H9 (cell line): ENCODE data around the gene GPR161. TPM values are rescaled to one million over a fixed set of nuclear protein-coding genes. Genes with fewer than 3 reads are reported as not detected.

Experiments
- DNase-seq: peaks from one replicate; pipeline ENCODE4 v3.0.0-alpha.2; 2017
- H2AFZ ChIP-seq: one replicate; pipeline ENCODE4 v1.6.1; 2013; ENCODE audit warnings: mild to moderate bottlenecking, low read length, control low read depth, moderate library complexity
- H2AK5ac ChIP-seq: 2 replicates; pipeline ENCODE4 v1.6.1; 2013; ENCODE audit warnings: low read length, control low read depth, mixed read lengths; ENCODE audit not compliant: insufficient read length
- H2BK120ac ChIP-seq: one replicate; pipeline ENCODE4 v1.6.1; 2013; ENCODE audit warnings: low read depth, mild to moderate bottlenecking, low read length, control low read depth, inconsistent platforms; ENCODE audit not compliant: poor library complexity, severe bottlenecking
- H2BK12ac ChIP-seq: 2 replicates; pipeline ENCODE4 v1.6.1; 2013; ENCODE audit warnings: low read length, control low read depth, mixed read lengths, low read depth; ENCODE audit not compliant: insufficient read length
- H2BK15ac ChIP-seq: 2 replicates; pipeline ENCODE4 v1.6.1; 2013; ENCODE audit warnings: low read depth, low read length, control low read depth
- H2BK20ac ChIP-seq: one replicate; pipeline ENCODE4 v1.6.1; 2013; ENCODE audit warnings: low read depth, mild to moderate bottlenecking, low read length, control low read depth, inconsistent platforms; ENCODE audit not compliant: poor library complexity, severe bottlenecking
- H2BK5ac ChIP-seq: 2 replicates; pipeline ENCODE4 v1.6.1; 2013; ENCODE audit warnings: low read length, control low read depth, mixed read lengths; ENCODE audit not compliant: insufficient read length
- H3K14ac ChIP-seq: 2 replicates; pipeline ENCODE4 v1.6.1; 2013; ENCODE audit warnings: low read length, control low read depth; ENCODE audit not compliant: insufficient read depth
- H3K18ac ChIP-seq: 2 replicates; pipeline ENCODE4 v1.6.1; 2013; ENCODE audit warnings: low read depth, mild to moderate bottlenecking, mixed read lengths, low read length, control low read depth; ENCODE audit not compliant: insufficient read length
- H3K23ac ChIP-seq: 2 replicates; pipeline ENCODE4 v1.6.1; 2013; ENCODE audit warnings: low read length, control low read depth, mixed read lengths, low read depth; ENCODE audit not compliant: insufficient read length
- H3K23me2 ChIP-seq: 2 replicates; pipeline ENCODE4 v1.6.1; 2013; ENCODE audit warnings: low read depth, mild to moderate bottlenecking, mixed read lengths, low read length, control low read depth; ENCODE audit not compliant: insufficient read length, poor library complexity, severe bottlenecking
- H3K27ac ChIP-seq: 2 replicates; pipeline ENCODE4 v1.5.1; 2013; ENCODE audit warnings: low read length, control low read depth, mixed read lengths, low read depth; ENCODE audit not compliant: insufficient read length
- H3K27me3 ChIP-seq: 2 replicates; pipeline ENCODE4 v1.6.1; 2013; ENCODE audit warnings: low read length, control low read depth, inconsistent platforms; ENCODE audit not compliant: insufficient read depth
- H3K4ac ChIP-seq: 2 replicates; pipeline ENCODE4 v1.6.1; 2013; ENCODE audit warnings: low read depth, mild to moderate bottlenecking, control low read depth, inconsistent platforms, low read length, moderate library complexity
- H3K4me1 ChIP-seq: 2 replicates; pipeline ENCODE4 v1.6.1; 2013; ENCODE audit warnings: low read length, control low read depth, inconsistent platforms; ENCODE audit not compliant: insufficient read depth
- H3K4me2 ChIP-seq: 2 replicates; pipeline ENCODE4 v1.6.1; 2013; ENCODE audit warnings: low read length, control low read depth, mixed read lengths; ENCODE audit not compliant: insufficient read length, insufficient read depth
- H3K56ac ChIP-seq: 2 replicates; pipeline ENCODE4 v1.6.1; 2013; ENCODE audit warnings: low read depth, mild to moderate bottlenecking, mixed read lengths, low read length, control low read depth; ENCODE audit not compliant: insufficient read length
- H3K79me1 ChIP-seq: 2 replicates; pipeline ENCODE4 v1.6.1; 2013; ENCODE audit warnings: low read depth, mild to moderate bottlenecking, moderate library complexity, low read length, control low read depth, inconsistent platforms; ENCODE audit not compliant: insufficient read depth, poor library complexity, severe bottlenecking
- H3K79me2 ChIP-seq: 2 replicates; pipeline ENCODE4 v1.6.1; 2013; ENCODE audit warnings: low read length, control low read depth, inconsistent platforms; ENCODE audit not compliant: insufficient read depth
- H3K9ac ChIP-seq: 2 replicates; pipeline ENCODE4 v1.6.1; 2013; ENCODE audit warnings: low read length, control low read depth, mixed read lengths; ENCODE audit not compliant: insufficient read length; ENCODE audit errors: extremely low read depth
- H3K9me3 ChIP-seq: one replicate; pipeline ENCODE4 v1.6.1; 2013; ENCODE audit warnings: low read depth, low read length, inconsistent platforms; ENCODE audit not compliant: control insufficient read depth
- H3T11ph ChIP-seq: one replicate; pipeline ENCODE4 v1.6.1; 2013; ENCODE audit warnings: mild to moderate bottlenecking, low read length, control low read depth, inconsistent platforms
- H4K20me1 ChIP-seq: one replicate; pipeline ENCODE4 v1.6.1; 2013; ENCODE audit not compliant: control insufficient read depth, insufficient read length, insufficient read depth
- H4K5ac ChIP-seq: 2 replicates; pipeline ENCODE4 v1.6.1; 2013; ENCODE audit warnings: low read depth, mild to moderate bottlenecking, mixed read lengths, low read length, control low read depth; ENCODE audit not compliant: insufficient read length
- H4K8ac ChIP-seq: replicated peaks from 2 replicates; pipeline ENCODE4 v1.6.1; 2013; ENCODE audit warnings: low read length, control low read depth, mixed read lengths, low read depth; ENCODE audit not compliant: insufficient read length
- H4K91ac ChIP-seq: 2 replicates; pipeline ENCODE4 v1.6.1; 2013; ENCODE audit warnings: low read depth, mild to moderate bottlenecking, moderate library complexity, mixed read lengths, low read length, control low read depth; ENCODE audit not compliant: insufficient read length
- H3K27ac Mint-ChIP-seq, 3 experiments: 2 replicates in 2 of 3; 3 replicates in 1 of 3; pipeline ENCODE4 v1.8.0; 2020 to 2021; ENCODE audit warnings: mixed read lengths in 3 of 3, mild to moderate bottlenecking in 1 of 3, moderate library complexity in 1 of 3
- H3K27me3 Mint-ChIP-seq: 2 replicates; pipeline ENCODE4 v1.8.0; 2021; ENCODE audit warnings: low read depth, mild to moderate bottlenecking, moderate library complexity, mixed read lengths
- H3K36me3 Mint-ChIP-seq, 3 experiments: 2 replicates in 2 of 3; 3 replicates in 1 of 3; pipeline ENCODE4 v1.8.0; 2020 to 2021; ENCODE audit warnings: low read depth in 3 of 3, mixed read lengths in 3 of 3; ENCODE audit not compliant: insufficient read depth in 1 of 3
- H3K4me1 Mint-ChIP-seq, 2 experiments: 2 replicates each; pipeline ENCODE4 v1.8.0; 2020; ENCODE audit warnings: mixed read lengths in 2 of 2
- H3K4me3 Mint-ChIP-seq, 2 experiments: 2 replicates in 1 of 2; 3 replicates in 1 of 2; pipeline ENCODE4 v1.8.0; 2020 to 2021; ENCODE audit warnings: mild to moderate bottlenecking in 2 of 2, mixed read lengths in 2 of 2, moderate library complexity in 1 of 2
- H3K9me3 Mint-ChIP-seq, 2 experiments: 2 replicates in 1 of 2; 3 replicates in 1 of 2; pipeline ENCODE4 v1.8.0; 2020; ENCODE audit warnings: mild to moderate bottlenecking in 2 of 2, mixed read lengths in 2 of 2, moderate library complexity in 1 of 2
- WGBS: extraction: QIAGEN DNeasy Blood & Tissue Kit; methylation state at CpG from one replicate; pipeline ENCODE4 v1.1.7; 2013; ENCODE audit warnings: missing lambda C conversion rate, low lambda C conversion rate, mixed read lengths; ENCODE audit not compliant: insufficient read length; ENCODE audit errors: extremely low coverage; 5-methylcytosine and 5-hydroxymethylcytosine counted together
- total RNA-seq: library from RNA; stranded (reverse); gene quantifications from 2 replicates; pipeline ENCODE4 v1.2.1, GENCODE V29; 2021
- TF ChIP-seq, protein P1 (sequence below): fragments of 200-600 bp; sonication (generic); conservative IDR thresholded peaks from 3 replicates; pipeline ENCODE4 v1.8.0; 2021; ENCODE audit warnings: antibody characterized with exemption, mild to moderate bottlenecking

Gene GPR161
- total RNA-seq, 1 experiment from 2014 or later, result 10.6 TPM

DNA sequence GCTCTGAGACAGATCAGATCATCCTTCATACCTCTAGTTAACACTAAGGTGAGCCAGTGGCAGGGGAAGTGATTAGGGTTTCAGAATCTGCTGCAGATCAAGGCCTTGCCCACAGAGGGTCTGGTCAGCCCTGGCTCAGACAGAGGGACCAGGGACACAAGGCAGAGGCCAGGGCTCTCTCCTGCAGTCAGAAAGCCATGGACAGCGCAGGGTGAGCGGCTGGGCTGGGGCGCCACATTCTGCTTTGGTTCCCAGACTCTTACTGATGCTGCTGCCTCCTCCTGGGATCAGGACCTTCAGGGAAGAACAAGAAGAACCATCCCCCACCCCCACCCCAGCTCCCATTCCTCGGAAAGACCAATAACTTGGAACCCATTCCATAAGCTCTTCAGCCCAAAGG, 43.1 kb downstream of the GPR161 start:
- H3T11ph ChIP-seq, result no peak overlapping the region
- H4K20me1 ChIP-seq, result no peaks in the 10 kb centered on the region

More for the DNA sequence above, 43.1 kb downstream of the GPR161 start:
- no CpG with 5 or more reads among the region's 4 CpGs for WGBS
- Histone ChIP-seq H3K27me3 (no peaks in the 10 kb centered on the region), H3K4ac (no peak overlapping the region), H2BK20ac (no peak overlapping the region), H3K18ac (no peak overlapping the region), H3K9me3 (no peaks in the 10 kb centered on the region), H3K4me2 (no peak overlapping the region), H3K79me2 (no peaks in the 10 kb centered on the region), H3K4me1 (no peaks in the 10 kb centered on the region), H3K56ac (no peak overlapping the region), H3K27ac (no peak overlapping the region), H3K23ac (no peak overlapping the region), H4K91ac (no peak overlapping the region), H2AFZ (no peak overlapping the region), H3K23me2 (no peaks in the 10 kb centered on the region), H3K14ac (no peak overlapping the region), H2BK120ac (no peak overlapping the region), H4K5ac (no peak overlapping the region), H2BK5ac (no peak overlapping the region), H2BK12ac (no peak overlapping the region), H3K79me1 (no peaks in the 10 kb centered on the region), H2AK5ac (no peak overlapping the region), H3K9ac (no peak overlapping the region), H2BK15ac (no peak overlapping the region), H4K8ac (no peak overlapping the region)
- H3K36me3 Mint-ChIP-seq, result peaks cover 4 to 10% (median 7%) of the 10 kb centered on the region in 3 experiments; a peak in 6 of 7 replicates
- no peak overlapping the region for H3K4me3 Mint-ChIP-seq
- H3K27me3 Mint-ChIP-seq, result no peaks in the 10 kb centered on the region
- H3K4me1 Mint-ChIP-seq, result peaks cover 2 to 6% of the 10 kb centered on the region in 2 experiments; a peak in 1 of 4 replicates
- no peak for DNase-seq
- H3K27ac Mint-ChIP-seq, result no peak overlapping the region; a peak in 1 of 7 replicates
- no peaks in the 10 kb centered on the region for H3K9me3 Mint-ChIP-seq
- TF ChIP-seq, protein P1, sequence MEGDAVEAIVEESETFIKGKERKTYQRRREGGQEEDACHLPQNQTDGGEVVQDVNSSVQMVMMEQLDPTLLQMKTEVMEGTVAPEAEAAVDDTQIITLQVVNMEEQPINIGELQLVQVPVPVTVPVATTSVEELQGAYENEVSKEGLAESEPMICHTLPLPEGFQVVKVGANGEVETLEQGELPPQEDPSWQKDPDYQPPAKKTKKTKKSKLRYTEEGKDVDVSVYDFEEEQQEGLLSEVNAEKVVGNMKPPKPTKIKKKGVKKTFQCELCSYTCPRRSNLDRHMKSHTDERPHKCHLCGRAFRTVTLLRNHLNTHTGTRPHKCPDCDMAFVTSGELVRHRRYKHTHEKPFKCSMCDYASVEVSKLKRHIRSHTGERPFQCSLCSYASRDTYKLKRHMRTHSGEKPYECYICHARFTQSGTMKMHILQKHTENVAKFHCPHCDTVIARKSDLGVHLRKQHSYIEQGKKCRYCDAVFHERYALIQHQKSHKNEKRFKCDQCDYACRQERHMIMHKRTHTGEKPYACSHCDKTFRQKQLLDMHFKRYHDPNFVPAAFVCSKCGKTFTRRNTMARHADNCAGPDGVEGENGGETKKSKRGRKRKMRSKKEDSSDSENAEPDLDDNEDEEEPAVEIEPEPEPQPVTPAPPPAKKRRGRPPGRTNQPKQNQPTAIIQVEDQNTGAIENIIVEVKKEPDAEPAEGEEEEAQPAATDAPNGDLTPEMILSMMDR, result no peak
